ENCODE data around the gene SPG7.

SPG7 gene

GRCh38 chr16:89473791-89474414, 34.3 kb upstream of the SPG7 start:
- Histone ChIP-seq H3K4me3 (ENCODE audit: low read length) (no peak overlapping the region), H3K27me3 (ENCODE audit: control insufficient read depth, insufficient read depth, low read length) (no peaks in the 10 kb centered on the region), H3K9ac (ENCODE audit: low read depth, low read length) (no peak overlapping the region), H3K36me3 (ENCODE audit: insufficient read depth, low read length) (no peaks in the 10 kb centered on the region), H3K9me3 (replicated peaks; ENCODE audit: low read length) (no peaks in the 10 kb centered on the region), H3K4me2 (ENCODE audit: low read length) (no peak overlapping the region), H3K4me1 (ENCODE audit: control insufficient read depth, insufficient read depth, low read length) (peaks cover 47% of the 10 kb centered on the region)

DNA sequence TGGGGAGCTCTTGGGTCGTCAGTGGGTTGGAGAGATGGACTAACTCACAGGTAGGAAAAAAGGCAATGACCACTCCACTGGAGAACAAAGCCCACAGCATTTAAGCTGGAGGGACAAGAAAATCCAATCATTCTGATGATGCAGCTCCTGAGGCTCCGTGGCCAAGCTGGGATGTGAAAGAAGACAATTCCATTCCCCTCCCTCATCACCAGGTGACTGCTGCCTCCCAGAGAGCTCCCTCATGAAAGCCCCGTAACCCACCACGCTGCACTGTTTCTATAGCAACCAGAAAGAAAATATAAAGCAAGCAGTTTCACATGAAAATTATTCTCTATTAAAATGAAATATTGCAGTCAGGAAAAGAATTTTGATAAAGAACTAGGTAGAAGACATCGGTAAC, 33.1 kb upstream of the SPG7 start:
- Histone ChIP-seq H3K4me1 (ENCODE audit: control insufficient read depth, insufficient read depth, low read length) (peaks cover 49% of the 10 kb centered on the region), H3K4me2 (ENCODE audit: low read length) (no peak overlapping the region), H3K27me3 (ENCODE audit: control insufficient read depth, insufficient read depth, low read length) (no peaks in the 10 kb centered on the region), H3K9ac (ENCODE audit: low read depth, low read length) (no peak overlapping the region), H3K4me3 (ENCODE audit: low read length) (no peak overlapping the region), H3K9me3 (replicated peaks; ENCODE audit: low read length) (no peaks in the 10 kb centered on the region), H3K36me3 (ENCODE audit: insufficient read depth, low read length) (no peaks in the 10 kb centered on the region)

DNA sequence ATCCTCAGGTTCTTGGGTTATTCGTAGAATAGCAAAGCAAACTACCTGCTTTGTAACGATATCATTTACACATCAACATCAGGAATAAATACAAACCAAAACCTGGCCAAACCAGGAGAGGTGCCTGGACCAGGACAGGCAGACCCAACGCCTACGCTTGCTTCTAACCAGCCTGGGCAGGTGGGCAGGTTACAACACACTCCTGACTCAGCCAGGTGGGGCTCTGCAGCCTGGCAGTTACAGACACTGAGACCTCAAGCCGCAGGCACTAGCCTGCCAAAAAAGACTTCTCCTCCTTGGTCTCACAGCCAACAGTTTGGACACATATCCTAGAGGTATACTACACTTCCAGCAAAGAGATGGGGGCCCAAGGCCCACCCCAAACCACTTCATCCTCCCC, 31.8 kb upstream of the SPG7 start:
- no peak overlapping the region for H3K4me2 ChIP-seq (ENCODE audit: low read length)
- no peak overlapping the region for H3K4me3 ChIP-seq (ENCODE audit: low read length)
- no peak overlapping the region for H3K9ac ChIP-seq (ENCODE audit: low read depth, low read length)
- H3K9me3 ChIP-seq (replicated peaks; ENCODE audit: low read length), result no peaks in the 10 kb centered on the region
- H3K36me3 ChIP-seq (ENCODE audit: insufficient read depth, low read length), result peaks cover 3% of the 10 kb centered on the region
- H3K27me3 ChIP-seq (ENCODE audit: control insufficient read depth, insufficient read depth, low read length), result no peaks in the 10 kb centered on the region
- peaks cover 40% of the 10 kb centered on the region for H3K4me1 ChIP-seq (ENCODE audit: control insufficient read depth, insufficient read depth, low read length)

DNA sequence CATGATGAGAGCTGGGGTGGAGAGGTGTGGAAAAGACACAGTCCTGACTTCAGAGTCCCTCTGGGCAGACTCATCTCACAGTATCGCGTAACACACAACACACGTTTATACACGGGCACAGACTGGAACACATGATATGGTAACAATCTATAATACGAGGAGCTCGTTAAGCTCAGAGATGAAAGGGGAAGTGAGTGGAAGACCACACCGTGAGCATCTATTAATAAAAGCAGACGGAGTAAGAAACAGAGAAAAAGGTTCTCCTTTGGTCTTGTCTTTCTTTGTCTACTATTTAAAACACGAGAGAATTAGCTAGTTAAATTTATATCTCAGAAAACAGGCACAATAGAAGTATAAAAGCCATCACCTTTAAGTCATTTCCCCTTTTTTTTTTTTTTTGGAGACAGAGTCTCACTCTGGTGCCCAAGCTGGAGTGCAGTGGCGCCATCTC, 31.4 kb upstream of the SPG7 start:
- Histone ChIP-seq H3K4me1 (ENCODE audit: control insufficient read depth, insufficient read depth, low read length) (peaks cover 40% of the 10 kb centered on the region), H3K27me3 (ENCODE audit: control insufficient read depth, insufficient read depth, low read length) (no peaks in the 10 kb centered on the region), H3K9me3 (replicated peaks; ENCODE audit: low read length) (no peaks in the 10 kb centered on the region), H3K36me3 (ENCODE audit: insufficient read depth, low read length) (peaks cover 7% of the 10 kb centered on the region), H3K4me2 (ENCODE audit: low read length) (no peak overlapping the region), H3K9ac (ENCODE audit: low read depth, low read length) (no peak overlapping the region), H3K4me3 (ENCODE audit: low read length) (no peak overlapping the region)

DNA sequence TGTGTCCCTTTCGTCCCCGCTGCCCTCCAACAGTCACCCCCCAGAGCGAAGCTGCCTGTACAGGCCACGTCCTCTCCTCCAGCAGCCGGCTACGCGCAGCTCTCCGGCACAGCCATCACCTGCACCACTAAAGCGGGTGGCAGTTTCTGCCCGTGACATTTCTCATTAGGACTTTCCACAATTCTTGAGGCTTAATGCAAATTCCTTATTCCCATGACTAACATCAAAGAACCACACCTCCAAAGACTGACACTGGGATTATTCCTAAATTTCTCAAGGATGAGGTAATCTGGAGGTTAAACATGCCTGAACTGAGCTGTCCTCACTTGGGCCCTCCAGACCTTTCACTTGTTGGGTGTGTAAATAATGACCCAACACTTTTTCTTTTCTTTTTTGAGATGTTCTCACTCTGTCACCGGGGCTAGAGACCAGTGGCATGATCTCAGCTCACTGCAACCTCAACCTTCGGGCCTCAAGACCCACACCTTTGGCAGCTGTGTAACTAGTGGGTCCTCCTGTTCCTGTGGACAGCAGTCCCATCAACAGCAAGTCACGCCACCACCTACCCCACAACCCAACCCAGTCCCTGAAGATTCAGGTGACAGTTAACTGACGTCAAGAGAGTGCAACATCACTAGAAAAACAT, 29.5 kb upstream of the SPG7 start:
- H3K4me1 ChIP-seq (ENCODE audit: control insufficient read depth, insufficient read depth, low read length), result peaks cover 50% of the 10 kb centered on the region
- H3K9ac ChIP-seq (ENCODE audit: low read depth, low read length), result no peak overlapping the region
- H3K27me3 ChIP-seq (ENCODE audit: control insufficient read depth, insufficient read depth, low read length), result no peaks in the 10 kb centered on the region
- H3K4me3 ChIP-seq (ENCODE audit: low read length), result no peak overlapping the region
- H3K36me3 ChIP-seq (ENCODE audit: insufficient read depth, low read length), result peaks cover 7% of the 10 kb centered on the region
- H3K4me2 ChIP-seq (ENCODE audit: low read length), result peak overlapping the region; percentile 22
- H3K9me3 ChIP-seq (replicated peaks; ENCODE audit: low read length), result no peaks in the 10 kb centered on the region

DNA sequence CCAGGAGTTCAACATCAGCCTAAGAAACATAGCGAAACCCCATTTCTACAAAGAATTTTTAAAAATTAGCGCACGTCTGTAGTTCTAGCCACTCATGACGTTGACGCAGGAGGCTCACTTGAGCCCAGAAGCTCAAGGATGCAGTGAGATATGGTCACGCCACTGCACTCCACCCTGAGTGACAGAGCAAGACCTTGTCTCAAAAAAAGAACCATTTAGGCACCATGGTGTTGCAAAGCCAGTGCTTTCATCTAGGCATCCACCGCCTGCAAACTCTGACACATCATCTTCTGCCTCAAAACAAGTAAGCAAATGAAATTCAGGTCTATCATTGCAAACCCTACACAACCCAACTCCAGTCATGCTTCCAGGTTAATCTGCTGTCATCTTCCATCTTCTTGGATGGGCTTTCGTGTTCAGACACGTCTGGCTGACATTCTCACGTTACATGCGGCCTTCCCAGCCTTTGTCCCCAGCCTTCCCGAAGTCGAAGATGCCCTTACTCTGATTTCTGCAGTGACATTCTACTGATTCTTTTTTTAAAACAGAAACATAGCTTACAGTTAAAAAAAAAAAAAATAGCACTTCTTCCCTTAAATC, 26.7 kb upstream of the SPG7 start:
- Histone ChIP-seq H3K27me3 (ENCODE audit: control insufficient read depth, insufficient read depth, low read length) (no peaks in the 10 kb centered on the region), H3K4me3 (ENCODE audit: low read length) (no peak overlapping the region), H3K4me2 (ENCODE audit: low read length) (no peak overlapping the region), H3K9ac (ENCODE audit: low read depth, low read length) (no peak overlapping the region), H3K36me3 (ENCODE audit: insufficient read depth, low read length) (peaks cover 7% of the 10 kb centered on the region), H3K9me3 (replicated peaks; ENCODE audit: low read length) (no peaks in the 10 kb centered on the region), H3K4me1 (ENCODE audit: control insufficient read depth, insufficient read depth, low read length) (peaks cover 66% of the 10 kb centered on the region)

DNA sequence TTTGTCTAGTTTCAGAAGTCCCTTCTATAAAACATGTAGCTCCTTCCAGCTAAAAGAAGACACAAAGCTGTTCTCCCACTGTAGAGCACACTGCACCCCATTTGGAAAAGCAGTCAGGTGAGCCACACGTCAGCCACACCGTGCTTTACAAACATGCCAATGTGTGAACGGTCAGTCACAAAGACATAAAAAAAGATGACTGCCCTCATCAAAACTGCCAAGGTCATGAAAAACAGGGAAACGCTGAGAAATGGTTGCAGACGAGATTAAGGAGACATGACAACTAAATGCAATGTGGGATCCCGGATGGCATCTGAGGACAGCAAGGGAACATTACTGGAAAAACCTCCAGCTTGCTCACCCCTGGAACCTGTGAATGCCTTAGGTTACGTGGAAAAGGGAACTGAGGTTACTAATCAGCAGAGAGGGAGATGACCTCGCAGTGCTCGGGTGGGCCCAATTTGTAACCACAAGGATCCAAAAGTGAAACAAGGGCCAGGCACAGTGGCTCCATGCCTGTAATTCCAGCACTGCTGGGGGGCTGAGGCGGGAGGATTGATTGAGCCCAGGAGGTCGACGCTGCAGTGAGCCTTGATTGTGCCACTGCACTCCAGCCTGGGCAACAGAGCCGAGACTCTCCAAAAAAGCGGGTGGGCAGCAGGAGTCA, 25.9 kb upstream of the SPG7 start:
- H3K9ac ChIP-seq (ENCODE audit: low read depth, low read length), result no peak overlapping the region
- no peaks in the 10 kb centered on the region for H3K27me3 ChIP-seq (ENCODE audit: control insufficient read depth, insufficient read depth, low read length)
- H3K4me3 ChIP-seq (ENCODE audit: low read length), result no peak overlapping the region
- peaks cover 7% of the 10 kb centered on the region for H3K36me3 ChIP-seq (ENCODE audit: insufficient read depth, low read length)
- H3K4me1 ChIP-seq (ENCODE audit: control insufficient read depth, insufficient read depth, low read length), result peaks cover 66% of the 10 kb centered on the region
- peak overlapping the region; percentile 45 for H3K4me2 ChIP-seq (ENCODE audit: low read length)
- no peaks in the 10 kb centered on the region for H3K9me3 ChIP-seq (replicated peaks; ENCODE audit: low read length)

DNA sequence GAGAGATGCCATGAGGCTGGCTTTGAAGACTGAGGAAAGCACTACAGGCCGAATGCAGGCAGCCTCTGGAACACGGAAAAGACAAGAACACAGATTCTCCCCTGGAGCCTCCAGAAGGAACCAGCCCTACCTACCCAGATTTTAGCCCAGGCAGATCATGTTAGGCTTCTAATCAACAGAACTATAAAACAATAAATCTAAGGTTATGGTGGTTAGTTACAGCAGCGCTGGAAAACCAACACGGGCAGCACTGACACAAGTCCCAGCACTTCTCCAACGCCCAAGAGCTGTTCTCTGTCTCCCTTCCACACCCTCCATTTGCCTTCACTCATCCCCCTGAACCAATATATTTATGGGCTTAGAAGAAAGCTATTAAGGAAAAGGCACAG, 25.4 kb upstream of the SPG7 start:
- peaks cover 69% of the 10 kb centered on the region for H3K4me1 ChIP-seq (ENCODE audit: control insufficient read depth, insufficient read depth, low read length)
- H3K27me3 ChIP-seq (ENCODE audit: control insufficient read depth, insufficient read depth, low read length), result no peaks in the 10 kb centered on the region
- no peak overlapping the region for H3K9ac ChIP-seq (ENCODE audit: low read depth, low read length)
- peak overlapping the region; percentile 45 for H3K4me2 ChIP-seq (ENCODE audit: low read length)
- H3K9me3 ChIP-seq (replicated peaks; ENCODE audit: low read length), result no peaks in the 10 kb centered on the region
- H3K36me3 ChIP-seq (ENCODE audit: insufficient read depth, low read length), result peaks cover 7% of the 10 kb centered on the region
- no peak overlapping the region for H3K4me3 ChIP-seq (ENCODE audit: low read length)

DNA sequence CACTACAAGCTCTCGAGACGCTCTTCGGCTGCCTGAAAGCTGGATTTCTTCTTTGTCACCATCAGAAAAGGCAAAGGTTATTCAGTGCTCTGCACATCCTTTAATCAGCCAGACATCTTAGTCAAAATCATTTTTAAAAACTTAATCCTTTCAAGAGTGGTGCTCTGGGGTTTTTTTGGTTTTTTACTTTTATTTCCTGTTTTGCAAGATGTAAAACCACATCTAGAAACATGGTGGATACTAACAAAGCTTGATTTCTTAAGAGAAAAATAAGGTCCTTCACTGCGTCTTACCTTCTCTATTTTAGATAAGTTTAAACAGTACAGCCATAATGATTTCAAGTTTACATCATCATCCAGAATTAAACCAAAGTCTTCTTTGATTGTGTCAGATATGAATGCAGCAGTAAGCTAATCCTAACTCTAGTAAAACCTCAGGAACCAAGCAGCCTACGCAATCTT, 24.1 kb upstream of the SPG7 start:
- Histone ChIP-seq H3K4me1 (ENCODE audit: control insufficient read depth, insufficient read depth, low read length) (peaks cover 69% of the 10 kb centered on the region), H3K4me3 (ENCODE audit: low read length) (no peak overlapping the region), H3K36me3 (ENCODE audit: insufficient read depth, low read length) (peaks cover 7% of the 10 kb centered on the region), H3K9me3 (replicated peaks; ENCODE audit: low read length) (no peaks in the 10 kb centered on the region), H3K9ac (ENCODE audit: low read depth, low read length) (no peak overlapping the region), H3K27me3 (ENCODE audit: control insufficient read depth, insufficient read depth, low read length) (no peaks in the 10 kb centered on the region), H3K4me2 (ENCODE audit: low read length) (no peak overlapping the region)

GRCh38 chr16:89484923-89485679, 23.1 kb upstream of the SPG7 start:
- H3K36me3 ChIP-seq (ENCODE audit: insufficient read depth, low read length), result peaks cover 7% of the 10 kb centered on the region
- H3K4me3 ChIP-seq (ENCODE audit: low read length), result no peak overlapping the region
- H3K9me3 ChIP-seq (replicated peaks; ENCODE audit: low read length), result no peaks in the 10 kb centered on the region
- no peak overlapping the region for H3K9ac ChIP-seq (ENCODE audit: low read depth, low read length)
- H3K27me3 ChIP-seq (ENCODE audit: control insufficient read depth, insufficient read depth, low read length), result no peaks in the 10 kb centered on the region
- peaks cover 66% of the 10 kb centered on the region for H3K4me1 ChIP-seq (ENCODE audit: control insufficient read depth, insufficient read depth, low read length)
- peak overlapping the region; percentile 7 for H3K4me2 ChIP-seq (ENCODE audit: low read length)

DNA sequence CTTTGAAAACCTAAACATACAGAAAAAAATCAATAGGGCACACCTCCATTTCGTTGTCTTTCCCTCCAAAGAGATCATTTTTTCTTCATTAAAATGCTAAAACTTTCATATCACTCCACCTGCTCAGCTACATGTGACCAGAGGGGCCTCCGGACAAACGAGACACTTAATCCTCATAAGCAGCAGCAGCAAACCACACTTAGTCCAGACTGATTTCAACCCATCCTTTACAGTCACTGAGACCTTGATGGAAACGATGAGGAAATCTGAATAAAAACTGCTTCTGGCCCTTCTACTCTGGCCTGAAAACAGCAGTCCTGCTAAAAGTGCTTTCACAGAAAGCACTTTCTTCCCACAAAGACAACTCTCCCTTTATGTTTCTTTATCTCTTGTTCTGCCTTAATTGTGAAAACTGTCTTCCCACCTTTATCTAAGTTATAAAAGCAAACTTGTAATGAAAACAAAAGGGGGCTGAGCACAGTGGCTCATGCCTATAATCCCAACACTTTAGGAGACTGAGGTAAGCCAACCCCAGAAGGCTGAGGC, 22.4 kb upstream of the SPG7 start:
- H3K4me3 ChIP-seq (ENCODE audit: low read length), result no peak overlapping the region
- H3K4me1 ChIP-seq (ENCODE audit: control insufficient read depth, insufficient read depth, low read length), result peaks cover 66% of the 10 kb centered on the region
- peak overlapping the region; percentile 3 for H3K4me2 ChIP-seq (ENCODE audit: low read length)
- no peaks in the 10 kb centered on the region for H3K27me3 ChIP-seq (ENCODE audit: control insufficient read depth, insufficient read depth, low read length)
- H3K9ac ChIP-seq (ENCODE audit: low read depth, low read length), result no peak overlapping the region
- H3K9me3 ChIP-seq (replicated peaks; ENCODE audit: low read length), result no peaks in the 10 kb centered on the region
- peaks cover 7% of the 10 kb centered on the region for H3K36me3 ChIP-seq (ENCODE audit: insufficient read depth, low read length)
